Measurements from ENCODE around the gene SLCO1C1. TPM values are rescaled to one million over a fixed set of nuclear protein-coding genes. Genes with fewer than 3 reads are reported as not detected.

Gene SLCO1C1
- total RNA-seq (2021; ENCODE audit: unreplicated experiment): not detected
- polyA plus RNA-seq (2012): 0.03 TPM in 1 of 2 replicates, not detected in the other
- percentile 6 among the genes with signal in this experiment for Bru-seq, nascent RNA
- percentile 3 among the genes with signal in this experiment for BruChase-seq, experiment 1, labeled RNA remaining after a 6-hour chase
- percentile 5 among the genes with signal in this experiment for BruChase-seq, experiment 2, labeled RNA remaining after a 2-hour chase
- long read RNA-seq: 0 reads

- no peaks in the 10 kb centered on the region for H3K4me1 ChIP-seq (ENCODE audit: control insufficient read depth in 1 of 2, insufficient read depth in 2 of 2, low read length in 2 of 2)
- H3K9me2 ChIP-seq (ENCODE audit: insufficient read depth): no peaks in the 10 kb centered on the region
- H3K36me3 ChIP-seq (ENCODE audit: control insufficient read depth in 1 of 2, insufficient read depth in 2 of 2, low read length in 2 of 2): no peaks in the 10 kb centered on the region
- ChIA-PET RAD21 (ENCODE audit: low non-redundant PET in 1 of 2, low total read pairs in 2 of 2, uncharacterized antibody in 2 of 2, unreplicated experiment in 2 of 2) (no interaction called here), CTCF (no interaction called here), POLR2A (no interaction called here)
- no peaks in the 10 kb centered on the region for H3K79me2 ChIP-seq (ENCODE audit: insufficient read depth, low read length)
- no peak within 1 kb of the TSS for H3K27ac ChIP-seq (ENCODE audit: low read depth, low read length)
- H2AFZ ChIP-seq (ENCODE audit: low read depth, low read length, poor library complexity, severe bottlenecking): no peak within 1 kb of the TSS
- H3K4me3 ChIP-seq (replicated peaks in 1 of 2; ENCODE audit: low read depth in 1 of 2, low read length in 2 of 2): no peak within 1 kb of the TSS
- no peaks in the 10 kb centered on the region for H3K9me3 ChIP-seq (ENCODE audit: control insufficient read depth in 1 of 2, insufficient read depth in 1 of 2, low read depth in 1 of 2, low read length in 2 of 2)
- intact Hi-C loops (cut with micrococcal nuclease): no loop called here
- TF ChIP-seq SIN3A (IDR thresholded peaks at IDR 0.05; ENCODE audit: low read depth) (no peak), FOSL1 (IDR thresholded peaks at IDR 0.05; ENCODE audit: low read depth) (no peak), POLR2AphosphoS5 (IDR thresholded peaks at IDR 0.05; ENCODE audit: low read depth, low read length) (no peak), ATF3 (IDR thresholded peaks at IDR 0.05) (no peak), EGR1 (IDR thresholded peaks at IDR 0.05; ENCODE audit: low read depth) (no peak), ELF1 (IDR thresholded peaks at IDR 0.05; ENCODE audit: borderline replicate concordance, low read depth) (no peak), EZH2 (IDR thresholded peaks at IDR 0.05) (no peak)
- no peak within 1 kb of the TSS for H3K4me2 ChIP-seq (ENCODE audit: low read length)
- H3K9ac ChIP-seq (ENCODE audit: low read length): no peak within 1 kb of the TSS
- ATAC-seq (no peak), DNase-seq (ENCODE audit: low read depth, low spot score) (no peak)
- no TSS peak for BruUV-seq (replicated peaks)
- H4K20me1 ChIP-seq (ENCODE audit: insufficient read depth): no peaks in the 10 kb centered on the region
- no peaks in the 10 kb centered on the region for H3K27me3 ChIP-seq (ENCODE audit: insufficient read depth, low read length)
These were observed at the start of gene SLCO1C1 for GRCh38 chr12:20695232-20695631. Gene SLCO1C1 (plus strand): TSS chr12:20695332. CDS start chr12:20699577, 4,245 bp downstream.

- no TSS peak for BruUV-seq (replicated peaks)
- Histone ChIP-seq H3K9ac (ENCODE audit: low read length) (no peak overlapping the region), H3K27ac (ENCODE audit: low read depth, low read length) (no peak overlapping the region), H3K9me2 (ENCODE audit: insufficient read depth) (no peaks in the 10 kb centered on the region), H3K4me1 (ENCODE audit: control insufficient read depth in 1 of 2, insufficient read depth in 2 of 2, low read length in 2 of 2) (no peaks in the 10 kb centered on the region), H2AFZ (ENCODE audit: low read depth, low read length, poor library complexity, severe bottlenecking) (no peak overlapping the region), H3K36me3 (ENCODE audit: control insufficient read depth in 1 of 2, insufficient read depth in 2 of 2, low read length in 2 of 2) (no peaks in the 10 kb centered on the region), H3K9me3 (ENCODE audit: control insufficient read depth in 1 of 2, insufficient read depth in 1 of 2, low read depth in 1 of 2, low read length in 2 of 2) (no peaks in the 10 kb centered on the region), H3K4me2 (ENCODE audit: low read length) (no peak overlapping the region), H3K79me2 (ENCODE audit: insufficient read depth, low read length) (no peaks in the 10 kb centered on the region), H3K27me3 (ENCODE audit: insufficient read depth, low read length) (no peaks in the 10 kb centered on the region), H3K4me3 (replicated peaks in 1 of 2; ENCODE audit: low read depth in 1 of 2, low read length in 2 of 2) (no peak overlapping the region), H4K20me1 (ENCODE audit: insufficient read depth) (no peaks in the 10 kb centered on the region)
- TF ChIP-seq RAD21 (IDR thresholded peaks at IDR 0.05; ENCODE audit: low read depth): peak; percentile 83
- TF ChIP-seq ZFX (IDR thresholded peaks at IDR 0.05): no peak
- TF ChIP-seq MAX (IDR thresholded peaks at IDR 0.05): no peak
- TF ChIP-seq CEBPB (IDR thresholded peaks at IDR 0.05; ENCODE audit: low read depth): no peak
- peak; percentile 15; the same call in 1 of the 2 replicates for TF ChIP-seq JUND (IDR thresholded peaks at IDR 0.05)
- TF ChIP-seq YY1 (IDR thresholded peaks at IDR 0.05; ENCODE audit: extremely low read depth, insufficient replicate concordance, low read depth, low read length): no peak
- no peak for TF ChIP-seq SP1 (IDR thresholded peaks at IDR 0.05; ENCODE audit: low read depth)
- no peak for TF ChIP-seq FOSL1 (IDR thresholded peaks at IDR 0.05; ENCODE audit: low read depth)
- no peak for TF ChIP-seq TCF7L2 (IDR thresholded peaks at IDR 0.05; ENCODE audit: borderline replicate concordance, extremely low read depth, insufficient read depth, insufficient read length)
- peak; percentile 48 to 76 (median 57); a peak in 5 of 6 replicates for TF ChIP-seq CTCF (IDR thresholded peaks at IDR 0.05 in 2 of 3, conservative IDR thresholded peaks at IDR 0.05 in 1 of 3; ENCODE audit: borderline replicate concordance in 1 of 3, insufficient read depth in 1 of 3, low read depth in 2 of 3, low read length in 2 of 3)
- TF ChIP-seq EGR1 (IDR thresholded peaks at IDR 0.05; ENCODE audit: low read depth): no peak
- TF ChIP-seq CBX3 (IDR thresholded peaks at IDR 0.05; ENCODE audit: low read depth): no peak
- no peak for TF ChIP-seq SRF (IDR thresholded peaks at IDR 0.05; ENCODE audit: low read depth)
- intact Hi-C loops (cut with micrococcal nuclease): loop anchor here (1.0 to 2.0 kb wide), 3 partner anchors 152 to 524 kb away; no protein-coding TSS in a partner anchor
- POLR2A ChIA-PET: no interaction called here
- DNase-seq (ENCODE audit: low read depth, low spot score): peak; percentile 53
- CTCF ChIA-PET: no interaction called here
- RAD21 ChIA-PET (ENCODE audit: low non-redundant PET in 1 of 2, low total read pairs in 2 of 2, uncharacterized antibody in 2 of 2, unreplicated experiment in 2 of 2): no interaction called here
- ATAC-seq: peak; percentile 86
These were observed 48.8 kb upstream of the SLCO1C1 start for GRCh38 chr12:20646239-20646827.

All from HCT116 (cell line).